Measurements from ENCODE around the gene APOL2. TPM values are rescaled to one million over a fixed set of nuclear protein-coding genes. Genes with fewer than 3 reads are reported as not detected.

APOL2 gene
- total RNA-seq, 1 donor from 2014 or later, result 15.7 TPM

DNA sequence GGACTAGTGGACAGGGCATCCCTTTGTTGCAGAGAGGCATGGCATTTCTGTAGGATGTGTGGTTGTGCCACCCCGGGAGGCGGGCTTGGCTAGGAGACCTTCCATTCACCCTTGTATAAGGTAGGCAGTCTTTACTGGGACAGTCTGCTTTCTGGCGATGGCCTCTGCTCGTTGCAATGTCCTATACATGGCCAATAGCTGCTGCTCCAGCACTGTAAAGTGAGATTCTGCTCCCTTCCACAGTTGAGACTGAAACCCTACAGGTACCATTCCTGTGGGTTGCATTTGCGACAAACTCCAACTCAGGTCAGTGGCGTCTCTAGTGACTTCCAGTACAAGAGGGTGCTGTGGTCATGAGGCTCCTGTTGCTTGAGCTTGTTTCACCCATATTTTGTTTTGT lies 58.4 kb downstream of the APOL2 start:
- H3K4me1 Mint-ChIP-seq, result no peaks in the 10 kb centered on the region

DNA sequence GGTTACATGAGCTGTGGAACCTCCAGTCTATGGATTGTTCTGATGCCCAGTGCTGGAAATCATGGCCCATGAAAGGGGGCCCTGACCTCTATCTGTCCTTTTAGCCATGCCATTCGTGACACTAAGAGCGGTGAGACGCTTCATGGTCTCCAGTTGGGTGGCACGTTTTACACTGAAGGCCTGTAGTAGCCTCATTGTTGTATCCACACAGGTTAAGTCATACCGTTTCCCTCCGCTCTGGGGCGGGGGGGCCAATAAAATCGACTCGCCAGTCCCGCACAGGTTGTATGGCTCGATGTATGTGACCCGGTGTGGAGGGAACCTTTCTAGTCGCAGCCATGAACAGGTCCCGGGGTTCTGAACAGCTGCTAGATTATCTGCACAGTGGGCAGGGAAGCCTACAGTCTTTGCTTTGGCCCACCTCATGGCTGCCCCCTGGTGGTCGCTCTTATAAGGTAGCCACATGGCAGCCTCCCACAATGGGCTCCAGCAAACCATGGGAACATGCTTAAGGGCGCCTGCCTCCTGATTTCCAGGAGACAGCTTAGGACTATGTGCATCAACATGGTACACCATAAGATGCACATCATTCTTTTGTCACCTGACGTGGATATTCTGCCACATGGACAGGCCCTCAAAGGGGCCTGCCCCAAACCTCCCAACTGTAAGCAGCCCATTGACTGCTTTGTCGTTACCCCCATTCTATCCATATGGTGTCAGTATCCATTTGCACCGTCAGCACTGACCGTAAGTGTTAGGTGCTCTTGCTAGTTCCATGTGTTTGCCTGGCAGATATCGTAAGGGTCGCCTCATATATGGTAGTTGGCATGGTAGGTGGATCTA lies 59.1 kb downstream of the APOL2 start:
- TF ChIP-seq, protein P1, sequence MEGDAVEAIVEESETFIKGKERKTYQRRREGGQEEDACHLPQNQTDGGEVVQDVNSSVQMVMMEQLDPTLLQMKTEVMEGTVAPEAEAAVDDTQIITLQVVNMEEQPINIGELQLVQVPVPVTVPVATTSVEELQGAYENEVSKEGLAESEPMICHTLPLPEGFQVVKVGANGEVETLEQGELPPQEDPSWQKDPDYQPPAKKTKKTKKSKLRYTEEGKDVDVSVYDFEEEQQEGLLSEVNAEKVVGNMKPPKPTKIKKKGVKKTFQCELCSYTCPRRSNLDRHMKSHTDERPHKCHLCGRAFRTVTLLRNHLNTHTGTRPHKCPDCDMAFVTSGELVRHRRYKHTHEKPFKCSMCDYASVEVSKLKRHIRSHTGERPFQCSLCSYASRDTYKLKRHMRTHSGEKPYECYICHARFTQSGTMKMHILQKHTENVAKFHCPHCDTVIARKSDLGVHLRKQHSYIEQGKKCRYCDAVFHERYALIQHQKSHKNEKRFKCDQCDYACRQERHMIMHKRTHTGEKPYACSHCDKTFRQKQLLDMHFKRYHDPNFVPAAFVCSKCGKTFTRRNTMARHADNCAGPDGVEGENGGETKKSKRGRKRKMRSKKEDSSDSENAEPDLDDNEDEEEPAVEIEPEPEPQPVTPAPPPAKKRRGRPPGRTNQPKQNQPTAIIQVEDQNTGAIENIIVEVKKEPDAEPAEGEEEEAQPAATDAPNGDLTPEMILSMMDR (conservative IDR thresholded peaks at IDR 0.05), result peak; percentile 75

More for the DNA sequence above, 58.4 kb downstream of the APOL2 start:
- Mint-ChIP-seq H3K27ac (ENCODE audit: unreplicated experiment) (no peak overlapping the region), H3K36me3 (ENCODE audit: low read depth) (no peaks in the 10 kb centered on the region), H3K4me3 (no peak overlapping the region), H3K9me3 (no peaks in the 10 kb centered on the region), H3K27me3 (ENCODE audit: low read depth) (no peaks in the 10 kb centered on the region)
- DNase-seq (ENCODE audit: low read depth, low spot score), result no peak
- TF ChIP-seq, protein P1 (conservative IDR thresholded peaks at IDR 0.05), result no peak

DNA sequence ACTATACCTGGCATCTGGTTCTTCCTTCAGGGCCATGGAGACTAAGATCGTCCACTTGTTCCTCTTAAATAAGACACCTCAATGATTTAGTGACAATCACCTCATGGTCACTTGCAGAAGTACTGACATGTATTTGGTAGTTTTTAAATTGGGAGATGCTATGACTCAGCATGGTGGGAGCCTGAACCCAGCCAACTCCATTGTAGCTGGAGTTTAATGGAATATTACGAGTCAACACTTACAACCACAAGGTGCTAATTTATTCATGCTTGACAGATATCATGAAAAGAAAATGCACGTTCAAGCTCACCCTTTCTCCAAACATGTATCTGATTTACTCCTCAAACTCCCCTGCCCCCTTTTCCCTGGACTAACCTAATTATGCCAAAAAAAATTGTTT lies 62.2 kb downstream of the APOL2 start:
- Mint-ChIP-seq H3K27me3 (ENCODE audit: low read depth) (no peaks in the 10 kb centered on the region), H3K4me3 (no peak overlapping the region), H3K9me3 (peaks cover 4% of the 10 kb centered on the region), H3K27ac (ENCODE audit: unreplicated experiment) (no peak overlapping the region), H3K36me3 (ENCODE audit: low read depth) (no peaks in the 10 kb centered on the region), H3K4me1 (no peaks in the 10 kb centered on the region)
- DNase-seq (ENCODE audit: low read depth, low spot score), result no peak
- TF ChIP-seq, protein P1 (conservative IDR thresholded peaks at IDR 0.05), result no peak

More for the DNA sequence above, 59.1 kb downstream of the APOL2 start:
- DNase-seq (ENCODE audit: low read depth, low spot score), result peak; percentile 74
- Mint-ChIP-seq H3K9me3 (peaks cover 4% of the 10 kb centered on the region), H3K4me3 (no peak overlapping the region), H3K4me1 (no peaks in the 10 kb centered on the region), H3K27ac (ENCODE audit: unreplicated experiment) (no peak overlapping the region), H3K27me3 (ENCODE audit: low read depth) (no peaks in the 10 kb centered on the region), H3K36me3 (ENCODE audit: low read depth) (no peaks in the 10 kb centered on the region)

Small RNAs within 50 kb of the gene (microRNA-seq; reads per million reads assigned to microRNA genes)
- 1.8 reads per million for gene MIR6819

Other genes starting within 250 kb of the APOL2 start
- 126 and 136 TPM in 2 replicates for gene RBFOX2, start 210.7 kb downstream of the APOL2 start, total RNA-seq
- gene APOL3, start 78.8 kb downstream of the APOL2 start, total RNA-seq, result not detected in 2 replicates
- gene APOL4, start 37.7 kb downstream of the APOL2 start, total RNA-seq, result not detected in 2 replicates
- not detected in 2 replicates for gene APOL1, start 13.6 kb upstream of the APOL2 start, total RNA-seq
- gene MYH9, start 148.4 kb upstream of the APOL2 start, total RNA-seq, result 160 and 171 TPM in 2 replicates
- 77.9 and 78.0 TPM in 2 replicates for gene TXN2, start 242.1 kb upstream of the APOL2 start, total RNA-seq